PFSK-1 (cell line): ENCODE data around the gene USP31.

Source experiments
- FOXP2 ChIP-seq: optimal IDR thresholded peaks from 2 replicates; pipeline ENCODE3; 2011; ENCODE audit warnings: borderline replicate concordance, control low read depth, inconsistent platforms; ENCODE audit not compliant: insufficient read depth; ENCODE audit errors: extremely low read length, extremely low read depth
- POLR2AphosphoS5 ChIP-seq: IDR thresholded peaks from 2 replicates; pipeline ENCODE4 v1.6.1; 2012; ENCODE audit warnings: low read depth, mild to moderate bottlenecking, control low read depth, low read length, moderate library complexity
- SIN3A ChIP-seq: IDR thresholded peaks from 2 replicates; pipeline ENCODE4 v1.6.1; 2012; ENCODE audit warnings: mild to moderate bottlenecking, low read length, moderate library complexity, borderline replicate concordance; ENCODE audit not compliant: insufficient read depth

DNA sequence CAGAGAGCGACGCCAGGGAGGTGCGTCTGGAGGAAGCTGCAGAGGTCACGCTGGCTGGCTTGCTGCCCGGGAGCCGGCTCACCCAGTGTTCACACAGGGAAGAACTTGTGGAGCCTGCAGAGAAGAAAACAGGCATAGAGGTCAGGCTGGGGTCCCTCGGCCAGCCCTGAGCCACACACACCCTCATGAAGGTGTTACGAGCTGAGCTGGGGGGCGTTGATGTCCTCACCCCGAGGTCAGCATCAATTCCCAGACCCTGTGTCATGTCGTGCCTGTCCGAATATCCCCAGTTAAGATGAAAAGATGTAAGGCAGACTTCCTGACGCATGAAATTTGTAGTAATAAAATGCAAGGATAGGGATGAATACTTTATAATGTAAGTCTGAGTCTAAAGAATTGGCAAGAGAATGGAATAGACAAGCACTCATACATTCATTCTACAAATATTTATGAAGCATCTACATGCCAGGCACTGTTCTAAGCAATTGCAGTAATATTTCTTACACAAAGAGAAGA is 77.1 kb downstream of the USP31 start:
- TF ChIP-seq POLR2AphosphoS5: no peak
- no peak for TF ChIP-seq FOXP2
- TF ChIP-seq SIN3A: no peak
